Upper lobe of left lung (tissue), 4 donors: Measurements from ENCODE around the gene ZNF688.

Experiments
- EP300 ChIP-seq, 4 donors: sonication (generic); formaldehyde crosslinking; IDR thresholded peaks; one replicate each; pipeline ENCODE4 v1.5.1; 2017; ENCODE audit warnings: antibody characterized with exemption in 4 of 4, control low read depth in 2 of 4
- POLR2A ChIP-seq, 4 donors: fragments of 450-650 bp; IDR thresholded peaks; one replicate each; pipeline ENCODE4 v1.5.1; 2016 to 2017; ENCODE audit warnings: antibody characterized with exemption in 4 of 4, mild to moderate bottlenecking in 2 of 4
- POLR2AphosphoS5 ChIP-seq, 2 donors: sonication (generic); formaldehyde crosslinking; IDR thresholded peaks; one replicate each; pipeline ENCODE4 v1.5.1; 2017; ENCODE audit warnings: antibody characterized with exemption in 2 of 2
- TF ChIP-seq, protein P1 (sequence below), 6 experiments: fragments of 450-650 bp in 4 of 6; fragments of 200-600 bp in 2 of 6; sonication (generic) in 2 of 6; IDR thresholded peaks; one replicate each; pipeline ENCODE4 v1.5.1; 2016 to 2019; ENCODE audit warnings: antibody characterized with exemption in 6 of 6

DNA sequence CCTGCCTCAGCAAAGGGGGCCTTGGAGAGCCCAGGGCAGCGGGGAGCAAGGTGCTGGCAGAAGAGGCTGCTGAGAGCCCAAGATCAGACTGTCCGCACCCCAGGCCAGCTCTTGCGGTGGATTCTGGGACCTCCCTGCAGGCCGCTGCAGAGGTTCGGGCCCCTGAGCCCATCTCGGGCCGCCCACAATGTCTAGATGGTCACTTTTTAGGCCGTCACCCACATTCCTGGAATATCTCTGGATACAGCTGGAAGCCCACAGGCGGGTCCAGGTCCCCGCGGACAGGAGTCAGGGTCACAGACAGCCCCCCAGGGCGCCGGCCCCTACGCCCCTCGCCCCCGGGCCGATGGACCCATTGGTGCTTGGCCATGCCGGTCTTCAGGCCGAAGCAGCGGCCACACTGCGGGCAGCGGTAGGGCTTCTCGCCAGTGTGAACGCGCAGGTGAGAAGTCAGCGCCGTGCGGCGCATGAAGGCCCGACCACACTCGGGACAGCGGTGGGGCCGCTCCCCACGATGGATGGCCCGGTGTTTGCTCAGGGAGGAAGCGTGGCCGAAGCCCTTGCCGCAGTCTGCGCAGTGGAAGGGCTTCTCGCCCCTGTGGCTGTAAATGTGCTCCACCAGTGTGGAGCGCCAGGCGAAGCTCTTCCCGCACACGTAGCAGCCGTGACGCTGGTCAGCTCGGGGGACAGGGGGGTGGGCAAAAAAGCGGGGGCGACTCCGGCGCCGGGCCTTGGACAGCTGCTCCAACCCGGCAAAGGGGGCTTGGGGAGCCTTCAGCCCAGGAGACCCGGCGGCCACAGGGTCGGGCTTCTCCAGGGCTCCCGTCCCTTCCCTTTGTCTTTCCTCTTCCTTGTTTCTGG is 39.0 kb downstream of the ZNF688 start:
- TF ChIP-seq POLR2AphosphoS5 (IDR thresholded peaks at IDR 0.05) (no peak), POLR2A (IDR thresholded peaks at IDR 0.05) (no peak), EP300 (IDR thresholded peaks at IDR 0.05) (no peak)
- TF ChIP-seq, protein P1, sequence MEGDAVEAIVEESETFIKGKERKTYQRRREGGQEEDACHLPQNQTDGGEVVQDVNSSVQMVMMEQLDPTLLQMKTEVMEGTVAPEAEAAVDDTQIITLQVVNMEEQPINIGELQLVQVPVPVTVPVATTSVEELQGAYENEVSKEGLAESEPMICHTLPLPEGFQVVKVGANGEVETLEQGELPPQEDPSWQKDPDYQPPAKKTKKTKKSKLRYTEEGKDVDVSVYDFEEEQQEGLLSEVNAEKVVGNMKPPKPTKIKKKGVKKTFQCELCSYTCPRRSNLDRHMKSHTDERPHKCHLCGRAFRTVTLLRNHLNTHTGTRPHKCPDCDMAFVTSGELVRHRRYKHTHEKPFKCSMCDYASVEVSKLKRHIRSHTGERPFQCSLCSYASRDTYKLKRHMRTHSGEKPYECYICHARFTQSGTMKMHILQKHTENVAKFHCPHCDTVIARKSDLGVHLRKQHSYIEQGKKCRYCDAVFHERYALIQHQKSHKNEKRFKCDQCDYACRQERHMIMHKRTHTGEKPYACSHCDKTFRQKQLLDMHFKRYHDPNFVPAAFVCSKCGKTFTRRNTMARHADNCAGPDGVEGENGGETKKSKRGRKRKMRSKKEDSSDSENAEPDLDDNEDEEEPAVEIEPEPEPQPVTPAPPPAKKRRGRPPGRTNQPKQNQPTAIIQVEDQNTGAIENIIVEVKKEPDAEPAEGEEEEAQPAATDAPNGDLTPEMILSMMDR (IDR thresholded peaks at IDR 0.05): no peak
